ENCODE measurements around the gene GTF3C4. TPM values are rescaled to one million over a fixed set of nuclear protein-coding genes. Genes with fewer than 3 reads are reported as not detected.

The GTF3C4 gene
- total RNA-seq, 1 experiment from 2014 or later, result 42.5 TPM

DNA sequence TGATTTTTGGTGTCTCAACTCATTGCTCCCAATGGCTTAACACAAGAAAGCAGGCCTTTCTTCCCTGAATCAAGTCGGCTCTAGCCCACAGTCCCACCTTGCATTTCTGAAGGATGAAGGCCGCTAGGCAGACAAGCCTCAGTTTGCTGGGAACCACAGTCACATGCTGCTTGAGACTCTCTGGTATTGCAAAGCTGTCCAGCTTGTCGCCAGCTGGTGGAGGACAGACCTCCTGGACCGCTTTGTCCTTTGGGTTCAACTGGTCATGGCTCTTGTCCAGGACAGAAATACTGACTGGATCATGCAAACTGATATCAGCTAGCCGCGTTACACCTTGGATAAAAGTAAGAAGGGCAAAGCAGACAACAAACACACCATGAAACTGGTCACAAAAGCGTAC is 23.5 kb upstream of the GTF3C4 start:
- H3T11ph ChIP-seq (ENCODE audit: low read length), result no peak overlapping the region
- no peak overlapping the region for H3K14ac ChIP-seq (ENCODE audit: insufficient read depth, low read length)
- DNase-seq, result no peak
- no peak overlapping the region for H4K91ac ChIP-seq (ENCODE audit: insufficient read length, low read depth, low read length)
- H3K18ac ChIP-seq (ENCODE audit: insufficient read length, low read depth, low read length), result no peak overlapping the region
- Mint-ChIP-seq H3K36me3 (ENCODE audit: insufficient read depth in 1 of 3, low read depth in 3 of 3) (peaks cover 24 to 71% (median 56%) of the 10 kb centered on the region in 3 experiments), H3K27ac (no peak overlapping the region), H3K4me1 (no peaks in the 10 kb centered on the region), H3K4me3 (no peak overlapping the region), H3K27me3 (ENCODE audit: low read depth) (no peaks in the 10 kb centered on the region), H3K9me3 (no peaks in the 10 kb centered on the region)
- no peaks in the 10 kb centered on the region for H3K4me1 ChIP-seq (ENCODE audit: insufficient read depth, low read length)
- no peak overlapping the region for H2BK20ac ChIP-seq (ENCODE audit: low read depth, low read length, poor library complexity, severe bottlenecking)
- H3K4ac ChIP-seq (ENCODE audit: low read depth, low read length), result no peak overlapping the region
- no peak overlapping the region for H3K27ac ChIP-seq (ENCODE audit: insufficient read length, low read depth, low read length)
- no peak overlapping the region for H3K56ac ChIP-seq (ENCODE audit: insufficient read length, low read depth, low read length)
- H3K4me2 ChIP-seq (ENCODE audit: insufficient read depth, insufficient read length, low read length), result no peak overlapping the region
- no peaks in the 10 kb centered on the region for H3K79me1 ChIP-seq (ENCODE audit: insufficient read depth, low read depth, low read length, poor library complexity, severe bottlenecking)
- no peaks in the 10 kb centered on the region for H4K20me1 ChIP-seq (ENCODE audit: control insufficient read depth, insufficient read depth, insufficient read length)
- no peak overlapping the region for H2BK12ac ChIP-seq (ENCODE audit: insufficient read length, low read depth, low read length)
- H4K8ac ChIP-seq (replicated peaks; ENCODE audit: insufficient read length, low read depth, low read length), result no peak overlapping the region
- H4K5ac ChIP-seq (ENCODE audit: insufficient read length, low read depth, low read length), result no peak overlapping the region
- no peaks in the 10 kb centered on the region for H3K27me3 ChIP-seq (ENCODE audit: insufficient read depth, low read length)
- WGBS (ENCODE audit: extremely low coverage, insufficient read length, low lambda C conversion rate), result no CpG with 5 or more reads among the region's 7 CpGs
- no peaks in the 10 kb centered on the region for H3K79me2 ChIP-seq (ENCODE audit: insufficient read depth, low read length)
- H3K23ac ChIP-seq (ENCODE audit: insufficient read length, low read depth, low read length), result no peak overlapping the region
- H2BK120ac ChIP-seq (ENCODE audit: low read depth, low read length, poor library complexity, severe bottlenecking), result no peak overlapping the region
- H2AK5ac ChIP-seq (ENCODE audit: insufficient read length, low read length), result no peak overlapping the region
- TF ChIP-seq, protein P1, sequence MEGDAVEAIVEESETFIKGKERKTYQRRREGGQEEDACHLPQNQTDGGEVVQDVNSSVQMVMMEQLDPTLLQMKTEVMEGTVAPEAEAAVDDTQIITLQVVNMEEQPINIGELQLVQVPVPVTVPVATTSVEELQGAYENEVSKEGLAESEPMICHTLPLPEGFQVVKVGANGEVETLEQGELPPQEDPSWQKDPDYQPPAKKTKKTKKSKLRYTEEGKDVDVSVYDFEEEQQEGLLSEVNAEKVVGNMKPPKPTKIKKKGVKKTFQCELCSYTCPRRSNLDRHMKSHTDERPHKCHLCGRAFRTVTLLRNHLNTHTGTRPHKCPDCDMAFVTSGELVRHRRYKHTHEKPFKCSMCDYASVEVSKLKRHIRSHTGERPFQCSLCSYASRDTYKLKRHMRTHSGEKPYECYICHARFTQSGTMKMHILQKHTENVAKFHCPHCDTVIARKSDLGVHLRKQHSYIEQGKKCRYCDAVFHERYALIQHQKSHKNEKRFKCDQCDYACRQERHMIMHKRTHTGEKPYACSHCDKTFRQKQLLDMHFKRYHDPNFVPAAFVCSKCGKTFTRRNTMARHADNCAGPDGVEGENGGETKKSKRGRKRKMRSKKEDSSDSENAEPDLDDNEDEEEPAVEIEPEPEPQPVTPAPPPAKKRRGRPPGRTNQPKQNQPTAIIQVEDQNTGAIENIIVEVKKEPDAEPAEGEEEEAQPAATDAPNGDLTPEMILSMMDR (conservative IDR thresholded peaks at IDR 0.05), result no peak
- H3K9me3 ChIP-seq (ENCODE audit: control insufficient read depth, low read depth, low read length), result no peaks in the 10 kb centered on the region
- no peak overlapping the region for H2AFZ ChIP-seq (ENCODE audit: low read length)
- H2BK15ac ChIP-seq (ENCODE audit: low read depth, low read length), result no peak overlapping the region
- no peak overlapping the region for H2BK5ac ChIP-seq (ENCODE audit: insufficient read length, low read length)
- no peak overlapping the region for H3K9ac ChIP-seq (ENCODE audit: extremely low read depth, insufficient read length, low read length)
- no peaks in the 10 kb centered on the region for H3K23me2 ChIP-seq (ENCODE audit: insufficient read length, low read depth, low read length, poor library complexity, severe bottlenecking)

Measured in H9 (cell line).